Measurements from ENCODE around the gene SLC8B1. TPM values are rescaled to one million over a fixed set of nuclear protein-coding genes. Genes with fewer than 3 reads are reported as not detected.

SLC8B1 gene
- polyA plus RNA-seq, 3 donors, result 21.6 to 46.0 (median 32.4) TPM

DNA sequence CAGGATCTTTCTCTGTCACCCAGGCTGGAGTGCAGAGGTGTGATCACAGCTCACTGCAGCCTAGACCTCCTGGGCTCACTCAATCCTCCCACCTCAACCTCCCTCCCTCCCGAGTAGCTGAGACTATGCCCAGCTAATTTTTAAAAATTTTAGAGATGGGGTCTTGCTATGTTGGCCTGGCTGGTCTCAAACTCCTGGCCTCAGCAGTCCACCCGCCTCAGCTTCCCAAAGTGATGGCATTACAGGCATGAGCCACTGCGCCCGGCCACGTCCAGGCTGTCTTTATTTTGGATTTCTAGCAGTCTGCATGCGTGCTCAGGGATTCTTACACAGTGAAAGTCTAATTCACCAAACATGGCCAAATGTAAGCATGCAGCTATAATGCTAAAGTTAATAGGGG lies 17.8 kb downstream of the SLC8B1 start:
- Mint-ChIP-seq H3K9me3 (peaks cover 0 to 6% (median 1%) of the 10 kb centered on the region in 7 donors), H3K36me3 (peaks cover 85 to 93% of the 10 kb centered on the region in 2 donors), H3K27ac (no peak overlapping the region), H3K4me1 (peaks cover 2% of the 10 kb centered on the region), H3K27me3 (ENCODE audit: low read depth in 3 of 3) (peaks cover 0 to 3% (median 2%) of the 10 kb centered on the region in 3 donors), H3K4me3 (no peak overlapping the region)
- Histone ChIP-seq H3K9ac (ENCODE audit: insufficient read depth, low read length, poor library complexity, severe bottlenecking) (no peak overlapping the region), H3K27ac (ENCODE audit: low read depth in 1 of 2, low read length in 2 of 2) (no peak overlapping the region), H3K36me3 (replicated peaks in 1 of 2; ENCODE audit: control insufficient read depth in 1 of 2, insufficient read depth in 2 of 2, low read length in 2 of 2) (peaks cover 84 to 92% of the 10 kb centered on the region in 2 donors), H3K9me3 (replicated peaks in 1 of 2; ENCODE audit: control insufficient read depth in 1 of 2, insufficient read depth in 1 of 2, low read length in 2 of 2) (no peaks in the 10 kb centered on the region), H2AFZ (ENCODE audit: insufficient read depth, low read depth, low read length, poor library complexity, severe bottlenecking) (no peak overlapping the region), H3K4me2 (replicated peaks; ENCODE audit: extremely low read depth, low read length, poor library complexity, severe bottlenecking) (no peak overlapping the region), H3K4me1 (ENCODE audit: control insufficient read depth in 1 of 2, insufficient read depth in 2 of 2, low read length in 2 of 2) (no peaks in the 10 kb centered on the region), H4K20me1 (ENCODE audit: insufficient read depth, low read length) (peaks cover 30% of the 10 kb centered on the region), H3K27me3 (ENCODE audit: control insufficient read depth in 2 of 2, insufficient read depth in 2 of 2, low read length in 2 of 2) (no peaks in the 10 kb centered on the region), H3K79me2 (ENCODE audit: insufficient read depth, low read length) (peaks cover 6% of the 10 kb centered on the region), H3K4me3 (replicated peaks in 1 of 3; ENCODE audit: low read depth in 2 of 3, low read length in 3 of 3) (no peak overlapping the region)
- WGBS (ENCODE audit: insufficient coverage), result 95% methylated on average over 4 of the region's 6 CpGs
- intact Hi-C loops (cut with micrococcal nuclease), result no loop called here
- no peak for DNase-seq
- TF ChIP-seq CTCF (IDR thresholded peaks at IDR 0.05), result no peak

GRCh38 chr12:113316155-113316554 lies 18.8 kb downstream of the SLC8B1 start:
- no peak overlapping the region for H3K4me3 Mint-ChIP-seq
- no peak for TF ChIP-seq CTCF (IDR thresholded peaks at IDR 0.05)
- DNase-seq, result no peak
- no peak overlapping the region for H3K4me2 ChIP-seq (replicated peaks; ENCODE audit: extremely low read depth, low read length, poor library complexity, severe bottlenecking)
- H3K27me3 ChIP-seq (ENCODE audit: control insufficient read depth in 2 of 2, insufficient read depth in 2 of 2, low read length in 2 of 2), result no peaks in the 10 kb centered on the region
- no peak overlapping the region for H2AFZ ChIP-seq (ENCODE audit: insufficient read depth, low read depth, low read length, poor library complexity, severe bottlenecking)
- WGBS (ENCODE audit: insufficient coverage), result 100% methylated on average over 2 of the region's 7 CpGs
- peaks cover 0 to 3% (median 2%) of the 10 kb centered on the region in 3 donors for H3K27me3 Mint-ChIP-seq (ENCODE audit: low read depth in 3 of 3)
- H3K36me3 ChIP-seq (replicated peaks in 1 of 2; ENCODE audit: control insufficient read depth in 1 of 2, insufficient read depth in 2 of 2, low read length in 2 of 2), result peaks cover 89 to 100% of the 10 kb centered on the region in 2 donors
- H3K27ac ChIP-seq (ENCODE audit: low read depth in 1 of 2, low read length in 2 of 2), result no peak overlapping the region
- no peak overlapping the region for H3K9ac ChIP-seq (ENCODE audit: insufficient read depth, low read length, poor library complexity, severe bottlenecking)
- intact Hi-C loops (cut with micrococcal nuclease), result no loop called here
- no peaks in the 10 kb centered on the region for H3K4me1 ChIP-seq (ENCODE audit: control insufficient read depth in 1 of 2, insufficient read depth in 2 of 2, low read length in 2 of 2)
- H3K4me3 ChIP-seq (replicated peaks in 1 of 3; ENCODE audit: low read depth in 2 of 3, low read length in 3 of 3), result no peak overlapping the region
- peak overlapping the region in 1 of 7 donors; percentile 12 for H3K27ac Mint-ChIP-seq
- H3K4me1 Mint-ChIP-seq, result no peaks in the 10 kb centered on the region
- H3K79me2 ChIP-seq (ENCODE audit: insufficient read depth, low read length), result peaks cover 6% of the 10 kb centered on the region
- peaks cover 0 to 6% (median 1%) of the 10 kb centered on the region in 7 donors for H3K9me3 Mint-ChIP-seq
- no peaks in the 10 kb centered on the region for H3K9me3 ChIP-seq (replicated peaks in 1 of 2; ENCODE audit: control insufficient read depth in 1 of 2, insufficient read depth in 1 of 2, low read length in 2 of 2)
- H4K20me1 ChIP-seq (ENCODE audit: insufficient read depth, low read length), result peaks cover 22% of the 10 kb centered on the region
- peaks cover 89 to 98% of the 10 kb centered on the region in 2 donors for H3K36me3 Mint-ChIP-seq
